Neural progenitor cell (in vitro differentiated cells): ENCODE measurements around the gene OPCML. TPM values are rescaled to one million over a fixed set of nuclear protein-coding genes. Genes with fewer than 3 reads are reported as not detected.

Source experiments
- DNase-seq: peaks from one replicate; pipeline ENCODE4 v3.0.0-alpha.2; 2016; ENCODE audit warnings: low spot score
- H2AFZ ChIP-seq: fragments of 200-600 bp; sonication (generic); replicated peaks from 2 replicates; pipeline ENCODE4 v1.6.1; 2016; ENCODE audit warnings: antibody characterized with exemption
- H3F3A ChIP-seq: fragments of 200-600 bp; sonication (generic); 2 replicates; pipeline ENCODE4 v1.6.1; 2016; ENCODE audit warnings: antibody characterized with exemption, low read depth
- H3K27ac ChIP-seq: fragments of 200-600 bp; sonication (generic); 2 replicates; pipeline ENCODE4 v1.5.1; 2016; ENCODE audit warnings: mild to moderate bottlenecking
- H3K27me3 ChIP-seq: fragments of 200-600 bp; sonication (generic); 2 replicates; pipeline ENCODE4 v1.6.1; 2016; ENCODE audit warnings: mild to moderate bottlenecking, moderate library complexity
- H3K36me3 ChIP-seq: fragments of 200-600 bp; sonication (generic); 2 replicates; pipeline ENCODE4 v1.5.1; 2016
- H3K4me1 ChIP-seq: fragments of 200-600 bp; sonication (generic); 2 replicates; pipeline ENCODE4 v1.6.1; 2016; ENCODE audit warnings: mixed run types
- H3K4me2 ChIP-seq: fragments of 200-600 bp; sonication (generic); 2 replicates; pipeline ENCODE4 v1.6.1; 2016
- H3K4me3 ChIP-seq: fragments of 200-600 bp; sonication (generic); 2 replicates; pipeline ENCODE4 v1.5.1; 2016
- H3K79me2 ChIP-seq: fragments of 200-600 bp; sonication (generic); 2 replicates; pipeline ENCODE4 v1.6.1; 2016; ENCODE audit warnings: low read depth
- H3K9ac ChIP-seq: fragments of 200-600 bp; sonication (generic); 2 replicates; pipeline ENCODE4 v1.6.1; 2016
- H3K9me3 ChIP-seq: fragments of 200-600 bp; sonication (generic); 2 replicates; pipeline ENCODE4 v1.5.1; 2016; ENCODE audit warnings: low read depth
- H4K20me1 ChIP-seq: fragments of 200-600 bp; sonication (generic); 2 replicates; pipeline ENCODE4 v1.6.1; 2016; ENCODE audit warnings: low read depth
- H3K27ac Mint-ChIP-seq: 3 replicates; pipeline ENCODE4 v1.8.0; 2021; ENCODE audit warnings: mixed read lengths
- H3K27me3 Mint-ChIP-seq: 2 replicates; pipeline ENCODE4 v1.8.0; 2022; ENCODE audit warnings: low read depth, mild to moderate bottlenecking, inconsistent platforms, moderate library complexity, mixed read lengths; ENCODE audit not compliant: insufficient read depth
- H3K36me3 Mint-ChIP-seq: 3 replicates; pipeline ENCODE4 v1.8.0; 2021; ENCODE audit warnings: mixed read lengths
- H3K4me1 Mint-ChIP-seq: 3 replicates; pipeline ENCODE4 v1.8.0; 2021; ENCODE audit warnings: mixed read lengths
- H3K4me3 Mint-ChIP-seq: 3 replicates; pipeline ENCODE4 v1.8.0; 2021; ENCODE audit warnings: mild to moderate bottlenecking, moderate library complexity, mixed read lengths
- H3K9me3 Mint-ChIP-seq: 3 replicates; pipeline ENCODE4 v1.8.0; 2020; ENCODE audit warnings: mixed read lengths
- CTCF ChIP-seq: fragments of 200-600 bp; sonication (generic); IDR thresholded peaks from 2 replicates; pipeline ENCODE4 v1.5.1; 2017; ENCODE audit warnings: antibody characterized with exemption, mild to moderate bottlenecking
- EZH2 ChIP-seq: fragments of 200-600 bp; sonication (generic); IDR thresholded peaks from 2 replicates; pipeline ENCODE4 v1.6.1; 2017; ENCODE audit warnings: antibody characterized with exemption, mild to moderate bottlenecking, moderate library complexity
- EZH2phosphoT487 ChIP-seq: fragments of 200-600 bp; sonication (generic); IDR thresholded peaks from 2 replicates; pipeline ENCODE4 v1.6.1; 2017; ENCODE audit warnings: antibody characterized with exemption
- total RNA-seq: library from RNA; depleted of rRNA; stranded (reverse); fragments of >200 nt; gene quantifications from 2 replicates; pipeline ENCODE4 v1.2.3, GENCODE V29; 2015; ENCODE audit warnings: low replicate concordance

The OPCML gene
- total RNA-seq, 1 donor from 2014 or later: 0.02 TPM

- Histone ChIP-seq H3K4me1 (no peaks in the 10 kb centered on the region), H3K9ac (no peak overlapping the region), H3K79me2 (no peaks in the 10 kb centered on the region), H3K4me3 (no peak overlapping the region), H3F3A (no peaks in the 10 kb centered on the region), H3K27ac (no peak overlapping the region), H3K27me3 (no peaks in the 10 kb centered on the region), H3K9me3 (no peaks in the 10 kb centered on the region), H2AFZ (no peak overlapping the region), H3K4me2 (no peak overlapping the region), H3K36me3 (no peaks in the 10 kb centered on the region), H4K20me1 (no peaks in the 10 kb centered on the region)
- TF ChIP-seq CTCF (no peak), EZH2phosphoT487 (no peak), EZH2 (no peak)
- Mint-ChIP-seq H3K27me3 (no peaks in the 10 kb centered on the region), H3K27ac (no peak overlapping the region), H3K36me3 (no peaks in the 10 kb centered on the region), H3K9me3 (no peaks in the 10 kb centered on the region), H3K4me1 (peaks cover 10% of the 10 kb centered on the region), H3K4me3 (no peak overlapping the region)
- no peak for DNase-seq
Measured at GRCh38 chr11:133402551-133402950, 129.8 kb downstream of the OPCML start.

- H3K4me1 Mint-ChIP-seq: peaks cover 10% of the 10 kb centered on the region
- H3K9ac ChIP-seq: no peak overlapping the region
- TF ChIP-seq EZH2phosphoT487: no peak
- no peak for TF ChIP-seq EZH2
- TF ChIP-seq CTCF: no peak
- H3F3A ChIP-seq: no peaks in the 10 kb centered on the region
- H3K27ac Mint-ChIP-seq: no peak overlapping the region
- no peaks in the 10 kb centered on the region for H3K36me3 ChIP-seq
- no peaks in the 10 kb centered on the region for H3K4me1 ChIP-seq
- H2AFZ ChIP-seq: no peak overlapping the region
- H3K4me3 ChIP-seq: no peak overlapping the region
- no peaks in the 10 kb centered on the region for H3K79me2 ChIP-seq
- H3K4me2 ChIP-seq: no peak overlapping the region
- H3K27me3 Mint-ChIP-seq: no peaks in the 10 kb centered on the region
- no peaks in the 10 kb centered on the region for H3K9me3 Mint-ChIP-seq
- no peak overlapping the region for H3K27ac ChIP-seq
- H3K4me3 Mint-ChIP-seq: no peak overlapping the region
- H3K9me3 ChIP-seq: no peaks in the 10 kb centered on the region
- H3K27me3 ChIP-seq: no peaks in the 10 kb centered on the region
- H3K36me3 Mint-ChIP-seq: no peaks in the 10 kb centered on the region
- H4K20me1 ChIP-seq: no peaks in the 10 kb centered on the region
- no peak for DNase-seq
Measured at GRCh38 chr11:133399855-133400625, 132.3 kb downstream of the OPCML start.

GRCh38 chr11:133399294-133399693 is 133.0 kb downstream of the OPCML start:
- TF ChIP-seq EZH2 (no peak), EZH2phosphoT487 (no peak), CTCF (no peak)
- Mint-ChIP-seq H3K4me1 (peaks cover 10% of the 10 kb centered on the region), H3K9me3 (no peaks in the 10 kb centered on the region), H3K4me3 (no peak overlapping the region), H3K27me3 (no peaks in the 10 kb centered on the region), H3K36me3 (no peaks in the 10 kb centered on the region), H3K27ac (no peak overlapping the region)
- H3K36me3 ChIP-seq: no peaks in the 10 kb centered on the region
- no peak overlapping the region for H2AFZ ChIP-seq
- no peaks in the 10 kb centered on the region for H3K9me3 ChIP-seq
- DNase-seq: no peak
- H4K20me1 ChIP-seq: no peaks in the 10 kb centered on the region
- no peak overlapping the region for H3K4me3 ChIP-seq
- no peaks in the 10 kb centered on the region for H3K4me1 ChIP-seq
- H3K27ac ChIP-seq: no peak overlapping the region
- no peak overlapping the region for H3K9ac ChIP-seq
- no peaks in the 10 kb centered on the region for H3F3A ChIP-seq
- H3K4me2 ChIP-seq: no peak overlapping the region
- no peaks in the 10 kb centered on the region for H3K79me2 ChIP-seq
- no peaks in the 10 kb centered on the region for H3K27me3 ChIP-seq
